PC-9 (cell line): ENCODE data around the gene SOX2. TPM values are rescaled to one million over a fixed set of nuclear protein-coding genes. Genes with fewer than 3 reads are reported as not detected.

ENCODE experiments used
- BruUV-seq: library from RNA; stranded (reverse); fragments of 400-500 nt; replicated peaks from 2 replicates; lab custom pipeline; 2021; lab: Mats Ljungman, UMichigan
- CTCF ChIA-PET: fragments of 300-600 bp; sonication (Branson Sonifier 250); formaldehyde crosslinking; loops from one replicate; lab custom pipeline; 2022; ENCODE audit warnings: antibody characterized with exemption; lab: Charles Lee
- POLR2A ChIA-PET: fragments of 300-600 bp; sonication (Branson Sonifier 250); formaldehyde crosslinking; loops from one replicate; lab custom pipeline; 2022; ENCODE audit warnings: antibody characterized with exemption; ENCODE audit not compliant: unreplicated experiment; lab: Charles Lee
- DNase-seq, 2 experiments: peaks; one replicate each; pipeline versions ENCODE4 v3.0.0 to v3.0.0-alpha.2; 2015 to 2022; ENCODE audit warnings: mixed read lengths in 1 of 2
- H2AFZ ChIP-seq: fragments of 200-600 bp; sonication (generic); 2 replicates; pipeline ENCODE4 v1.8.1; 2017; ENCODE audit warnings: antibody characterized with exemption
- H3F3A ChIP-seq: fragments of 200-600 bp; sonication (generic); 2 replicates; pipeline ENCODE4 v1.8.1; 2017; ENCODE audit warnings: antibody characterized with exemption, mild to moderate bottlenecking, low read depth; ENCODE audit not compliant: insufficient read depth
- H3K27ac ChIP-seq: fragments of 200-600 bp; sonication (generic); 2 replicates; pipeline ENCODE4 v1.6.1; 2016; ENCODE audit warnings: mixed run types
- H3K27me3 ChIP-seq: fragments of 200-600 bp; sonication (generic); 2 replicates; pipeline ENCODE4 v1.6.1; 2016; ENCODE audit warnings: low read depth, mixed run types; ENCODE audit not compliant: insufficient read depth
- H3K36me3 ChIP-seq: fragments of 200-600 bp; sonication (generic); 2 replicates; pipeline ENCODE4 v1.6.1; 2016; ENCODE audit warnings: low read depth, mixed run types
- H3K4me1 ChIP-seq: fragments of 200-600 bp; sonication (generic); replicated peaks from 2 replicates; pipeline ENCODE4 v1.6.1; 2016; ENCODE audit warnings: mixed run types; ENCODE audit not compliant: insufficient read depth
- H3K4me2 ChIP-seq: fragments of 200-600 bp; sonication (generic); 2 replicates; pipeline ENCODE4 v1.6.1; 2017; ENCODE audit warnings: mixed run types
- H3K4me3 ChIP-seq: fragments of 200-600 bp; sonication (generic); 2 replicates; pipeline ENCODE4 v1.6.1; 2016; ENCODE audit warnings: mixed run types
- H3K79me2 ChIP-seq: fragments of 200-600 bp; sonication (generic); 2 replicates; pipeline ENCODE4 v1.6.1; 2017; ENCODE audit warnings: low read depth, mixed run types
- H3K9me2 ChIP-seq: fragments of 200-600 bp; sonication (generic); 2 replicates; pipeline ENCODE4 v1.8.1; 2017; ENCODE audit warnings: mild to moderate bottlenecking; ENCODE audit not compliant: insufficient read depth
- H3K9me3 ChIP-seq: fragments of 200-600 bp; sonication (generic); 2 replicates; pipeline ENCODE4 v1.8.1; 2016; ENCODE audit warnings: low read depth; ENCODE audit not compliant: insufficient read depth
- H4K20me1 ChIP-seq: fragments of 200-600 bp; sonication (generic); 2 replicates; pipeline ENCODE4 v1.8.1; 2017; ENCODE audit not compliant: insufficient read depth
- EZH2 ChIP-seq: fragments of 200-600 bp; sonication (generic); IDR thresholded peaks from 2 replicates; pipeline ENCODE4 v1.8.0; 2017; ENCODE audit warnings: antibody characterized with exemption, low read depth
- intact Hi-C: fragments of 100-400 bp; cut with micrococcal nuclease; formaldehyde crosslinking; loops from one replicate; pipeline ENCODE4 v1.10.0; 2022; ENCODE audit not compliant: unreplicated experiment
- total RNA-seq: library from RNA; stranded (reverse); gene quantifications from 2 replicates; pipeline ENCODE4 v1.2.3, GENCODE V29; 2021
- TF ChIP-seq, protein P1 (sequence below): fragments of 200-600 bp; sonication (generic); conservative IDR thresholded peaks from 2 replicates; pipeline ENCODE4 v1.6.1; 2017; ENCODE audit warnings: mixed run types, antibody characterized with exemption, mild to moderate bottlenecking, moderate library complexity

Gene SOX2
- total RNA-seq, 1 experiment from 2014 or later = not detected

DNA sequence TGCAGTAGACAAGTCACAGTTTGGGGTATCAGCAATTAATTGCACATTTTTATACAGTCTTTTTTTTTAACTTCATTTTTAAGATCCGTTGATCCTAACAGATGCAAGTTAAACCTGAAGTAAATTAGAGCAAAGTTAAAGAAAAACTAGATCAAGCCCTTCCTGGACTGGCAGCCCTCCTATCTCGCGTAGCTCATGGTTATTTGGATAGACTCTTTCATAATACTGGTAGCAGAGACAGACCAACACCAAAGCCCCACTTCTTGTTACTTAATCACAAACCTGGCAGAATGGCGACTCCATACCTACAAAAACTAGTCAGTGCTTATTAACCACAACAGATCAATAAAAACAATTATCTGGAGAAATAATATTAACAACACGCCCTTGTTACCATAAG lies 26.8 kb downstream of the SOX2 start:
- H3K4me2 ChIP-seq = no peak overlapping the region
- intact Hi-C loops = no loop called here
- 0 out of 2 replicates have a peak overlapping the region, but pooled peaks have one; percentile 10 for H2AFZ ChIP-seq
- H3K9me3 ChIP-seq = no peaks in the 10 kb centered on the region; the same call in 1 of the 2 replicates
- peaks cover 4% of the 10 kb centered on the region; the same call in 1 of the 2 replicates for H3K9me2 ChIP-seq
- ChIA-PET CTCF (interaction anchor here (0.6 kb wide), 1 partner anchor 38 kb away, joined by 11 read pairs; no protein-coding TSS in a partner anchor), POLR2A (no interaction called here)
- DNase-seq = no peak
- H3K79me2 ChIP-seq = no peaks in the 10 kb centered on the region
- peaks cover 14% of the 10 kb centered on the region for H3K4me1 ChIP-seq
- no peaks in the 10 kb centered on the region for H3F3A ChIP-seq
- TF ChIP-seq, protein P1, sequence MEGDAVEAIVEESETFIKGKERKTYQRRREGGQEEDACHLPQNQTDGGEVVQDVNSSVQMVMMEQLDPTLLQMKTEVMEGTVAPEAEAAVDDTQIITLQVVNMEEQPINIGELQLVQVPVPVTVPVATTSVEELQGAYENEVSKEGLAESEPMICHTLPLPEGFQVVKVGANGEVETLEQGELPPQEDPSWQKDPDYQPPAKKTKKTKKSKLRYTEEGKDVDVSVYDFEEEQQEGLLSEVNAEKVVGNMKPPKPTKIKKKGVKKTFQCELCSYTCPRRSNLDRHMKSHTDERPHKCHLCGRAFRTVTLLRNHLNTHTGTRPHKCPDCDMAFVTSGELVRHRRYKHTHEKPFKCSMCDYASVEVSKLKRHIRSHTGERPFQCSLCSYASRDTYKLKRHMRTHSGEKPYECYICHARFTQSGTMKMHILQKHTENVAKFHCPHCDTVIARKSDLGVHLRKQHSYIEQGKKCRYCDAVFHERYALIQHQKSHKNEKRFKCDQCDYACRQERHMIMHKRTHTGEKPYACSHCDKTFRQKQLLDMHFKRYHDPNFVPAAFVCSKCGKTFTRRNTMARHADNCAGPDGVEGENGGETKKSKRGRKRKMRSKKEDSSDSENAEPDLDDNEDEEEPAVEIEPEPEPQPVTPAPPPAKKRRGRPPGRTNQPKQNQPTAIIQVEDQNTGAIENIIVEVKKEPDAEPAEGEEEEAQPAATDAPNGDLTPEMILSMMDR = no peak
- TF ChIP-seq EZH2 = no peak
- no peak overlapping the region for H3K27ac ChIP-seq
- H3K4me3 ChIP-seq = no peak overlapping the region
- no TSS peak for BruUV-seq
- H3K36me3 ChIP-seq = no peaks in the 10 kb centered on the region
- H3K27me3 ChIP-seq = no peaks in the 10 kb centered on the region
- H4K20me1 ChIP-seq = no peaks in the 10 kb centered on the region

DNA sequence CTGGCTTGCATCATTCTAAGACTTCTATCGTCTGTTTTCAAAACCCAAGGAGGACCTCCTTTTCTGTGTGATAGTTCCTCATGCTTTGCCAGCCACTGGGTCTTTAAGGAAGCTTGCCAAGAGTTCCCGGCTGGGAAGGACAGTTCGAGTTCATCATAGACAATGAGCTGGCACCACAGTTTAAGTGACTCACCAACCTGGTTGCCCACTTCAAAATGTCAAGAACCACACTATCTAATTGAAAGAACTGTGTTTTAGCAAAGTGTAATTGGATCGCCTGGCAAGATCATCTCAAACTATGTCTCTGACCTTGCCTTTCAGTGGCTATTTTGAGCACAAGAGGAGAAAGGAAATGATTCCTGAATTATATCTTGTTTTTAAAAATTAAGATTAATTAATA lies 27.9 kb downstream of the SOX2 start:
- peaks cover 4% of the 10 kb centered on the region; the same call in 1 of the 2 replicates for H3K9me2 ChIP-seq
- intact Hi-C loops = loop anchor here (1.0 kb wide), 2 partner anchors 160 to 426 kb away; no protein-coding TSS in a partner anchor
- no peaks in the 10 kb centered on the region for H3K79me2 ChIP-seq
- CTCF ChIA-PET = interaction anchor here (0.5 kb wide), 1 partner anchor 801 kb away, joined by 3 read pairs; no protein-coding TSS in a partner anchor
- DNase-seq = peak; percentile 48 to 77
- H3K9me3 ChIP-seq = no peaks in the 10 kb centered on the region; the same call in 1 of the 2 replicates
- no peak for TF ChIP-seq EZH2
- TF ChIP-seq, protein P1 = no peak
- peak overlapping the region; percentile 10; the same call in 1 of the 2 replicates for H2AFZ ChIP-seq
- H3K4me3 ChIP-seq = no peak overlapping the region
- peak overlapping the region; percentile 31 for H3K4me2 ChIP-seq
- peak overlapping the region; percentile 10 for H3K27ac ChIP-seq
- H3F3A ChIP-seq = no peaks in the 10 kb centered on the region
- peaks cover 14% of the 10 kb centered on the region for H3K4me1 ChIP-seq
- POLR2A ChIA-PET = interaction anchor here (0.5 to 0.6 kb wide), 2 partner anchors 113 to 422 kb away, joined by 3 read pairs; no protein-coding TSS in a partner anchor
- BruUV-seq = no TSS peak
- no peaks in the 10 kb centered on the region for H4K20me1 ChIP-seq
- H3K36me3 ChIP-seq = no peaks in the 10 kb centered on the region
- no peaks in the 10 kb centered on the region for H3K27me3 ChIP-seq

DNA sequence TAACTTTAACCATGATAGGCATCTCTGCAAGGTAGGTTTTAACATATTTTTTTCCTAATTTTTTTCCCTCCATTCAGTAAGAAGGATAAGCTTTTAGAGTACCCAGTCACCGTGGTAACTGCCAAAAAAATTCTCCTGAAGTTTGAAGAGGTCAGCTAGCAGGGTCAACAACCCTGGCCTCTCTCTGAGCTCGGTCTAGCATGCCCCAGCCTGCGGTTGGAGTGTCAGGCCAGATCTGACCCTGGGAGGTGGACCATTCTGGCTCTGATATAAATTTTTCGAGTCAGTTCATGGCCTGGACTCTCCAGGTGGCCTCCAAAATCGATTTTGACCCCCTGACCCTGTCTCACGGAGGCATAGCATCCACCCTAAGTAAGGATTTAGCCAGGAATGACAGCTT lies 29.7 kb downstream of the SOX2 start:
- CTCF ChIA-PET = no interaction called here

More for the DNA sequence above, 29.7 kb downstream of the SOX2 start:
- Histone ChIP-seq H3K9me2 (peaks cover 4% of the 10 kb centered on the region; the same call in 1 of the 2 replicates), H3K4me3 (no peak overlapping the region), H3K27ac (no peak overlapping the region), H4K20me1 (no peaks in the 10 kb centered on the region), H3F3A (no peaks in the 10 kb centered on the region), H3K27me3 (no peaks in the 10 kb centered on the region), H3K79me2 (no peaks in the 10 kb centered on the region), H3K9me3 (no peaks in the 10 kb centered on the region; the same call in 1 of the 2 replicates), H3K36me3 (no peaks in the 10 kb centered on the region), H3K4me2 (no peak overlapping the region), H2AFZ (no peak overlapping the region), H3K4me1 (peaks cover 14% of the 10 kb centered on the region)
- intact Hi-C loops = no loop called here
- no peak for TF ChIP-seq EZH2
- TF ChIP-seq, protein P1 = no peak
- POLR2A ChIA-PET = no interaction called here
- no TSS peak for BruUV-seq
- DNase-seq = no peak
